ENCODE results near the gene USP37.

- TF ChIP-seq CTCF (IDR thresholded peaks at IDR 0.05) (no peak), POLR2A (IDR thresholded peaks at IDR 0.05) (no peak)
These were observed 66.5 kb downstream of the USP37 start for GRCh38 chr2:218501665-218502064.

Measured in body of pancreas (tissue), 4 donors.